NB4 (cell line): ENCODE data around the gene NTM.

Experiments used
- POLR2A ChIP-seq: IDR thresholded peaks from 2 replicates; pipeline ENCODE4 v1.6.1; 2011; ENCODE audit warnings: mild to moderate bottlenecking; ENCODE audit not compliant: insufficient read length; ENCODE audit errors: extremely low read depth
- TF ChIP-seq, protein P1 (sequence below): IDR thresholded peaks from one replicate; pipeline ENCODE4 v1.5.1; 2012; ENCODE audit warnings: low read depth, low read length

- TF ChIP-seq, protein P1, sequence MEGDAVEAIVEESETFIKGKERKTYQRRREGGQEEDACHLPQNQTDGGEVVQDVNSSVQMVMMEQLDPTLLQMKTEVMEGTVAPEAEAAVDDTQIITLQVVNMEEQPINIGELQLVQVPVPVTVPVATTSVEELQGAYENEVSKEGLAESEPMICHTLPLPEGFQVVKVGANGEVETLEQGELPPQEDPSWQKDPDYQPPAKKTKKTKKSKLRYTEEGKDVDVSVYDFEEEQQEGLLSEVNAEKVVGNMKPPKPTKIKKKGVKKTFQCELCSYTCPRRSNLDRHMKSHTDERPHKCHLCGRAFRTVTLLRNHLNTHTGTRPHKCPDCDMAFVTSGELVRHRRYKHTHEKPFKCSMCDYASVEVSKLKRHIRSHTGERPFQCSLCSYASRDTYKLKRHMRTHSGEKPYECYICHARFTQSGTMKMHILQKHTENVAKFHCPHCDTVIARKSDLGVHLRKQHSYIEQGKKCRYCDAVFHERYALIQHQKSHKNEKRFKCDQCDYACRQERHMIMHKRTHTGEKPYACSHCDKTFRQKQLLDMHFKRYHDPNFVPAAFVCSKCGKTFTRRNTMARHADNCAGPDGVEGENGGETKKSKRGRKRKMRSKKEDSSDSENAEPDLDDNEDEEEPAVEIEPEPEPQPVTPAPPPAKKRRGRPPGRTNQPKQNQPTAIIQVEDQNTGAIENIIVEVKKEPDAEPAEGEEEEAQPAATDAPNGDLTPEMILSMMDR: no peak
- no peak for TF ChIP-seq POLR2A
Observed at GRCh38 chr11:131746201-131746600, 375.8 kb downstream of the NTM start.
